NB4 (cell line): ENCODE measurements around the gene XXYLT1.
A peak's percentile ranks its signal among the peaks of the same experiment; 100 is the strongest.

Experiments
- DNase-seq: peaks from one replicate; pipeline ENCODE4 v3.0.0; 2010; ENCODE audit warnings: low read depth
- H3K4me3 ChIP-seq: one replicate; pipeline ENCODE4 v1.5.1; 2011; ENCODE audit warnings: mild to moderate bottlenecking, low read depth, low read length, moderate library complexity
- MAX ChIP-seq: IDR thresholded peaks from 2 replicates; pipeline ENCODE4 v1.6.1; 2011; ENCODE audit warnings: low read depth, low read length
- MYC ChIP-seq: IDR thresholded peaks from 2 replicates; pipeline ENCODE4 v1.6.1; 2011; ENCODE audit warnings: low read depth, low read length
- POLR2A ChIP-seq: IDR thresholded peaks from 2 replicates; pipeline ENCODE4 v1.6.1; 2011; ENCODE audit warnings: mild to moderate bottlenecking; ENCODE audit not compliant: insufficient read length; ENCODE audit errors: extremely low read depth
- TF ChIP-seq, protein P1 (sequence below): IDR thresholded peaks from one replicate; pipeline ENCODE4 v1.5.1; 2012; ENCODE audit warnings: low read depth, low read length

XXYLT1 gene

DNA sequence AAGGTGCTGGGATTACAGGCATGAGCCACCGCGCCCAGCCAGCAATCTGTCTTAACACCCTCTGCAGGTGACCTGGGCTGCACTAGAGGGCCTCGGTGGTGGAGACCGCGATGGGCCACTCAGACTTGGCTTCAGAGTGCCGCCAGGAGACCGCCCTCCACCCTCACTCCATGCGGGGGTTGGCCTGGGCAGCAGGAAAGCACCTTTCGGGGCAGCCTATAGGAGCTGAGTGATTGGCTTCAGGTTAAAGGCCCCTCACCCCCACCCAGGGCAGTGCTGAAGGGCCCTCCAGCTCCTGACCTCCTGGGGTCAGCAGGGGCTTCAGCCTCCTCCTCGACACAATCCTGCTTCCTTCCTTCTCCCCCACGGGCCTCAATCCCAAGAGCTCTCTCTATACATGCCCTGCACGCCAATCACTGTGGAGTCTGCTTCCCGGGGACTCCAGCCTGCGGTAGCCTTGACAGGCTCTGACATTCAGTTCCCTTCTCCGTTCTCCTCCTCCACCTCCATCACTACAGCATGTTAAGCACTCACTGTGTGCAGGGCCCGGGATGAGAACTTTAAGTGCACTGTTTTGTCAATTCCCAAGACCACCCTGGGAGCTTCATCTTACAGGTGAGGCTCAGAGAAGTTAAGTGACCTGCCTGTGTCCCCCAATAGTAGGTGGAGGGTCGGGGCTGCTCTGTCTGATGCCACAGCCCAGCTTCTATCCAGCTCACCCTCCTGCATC is 225.3 kb downstream of the XXYLT1 start:
- no peak for DNase-seq
- H3K4me3 ChIP-seq, result no peak overlapping the region
- TF ChIP-seq MYC, result no peak
- TF ChIP-seq, protein P1, sequence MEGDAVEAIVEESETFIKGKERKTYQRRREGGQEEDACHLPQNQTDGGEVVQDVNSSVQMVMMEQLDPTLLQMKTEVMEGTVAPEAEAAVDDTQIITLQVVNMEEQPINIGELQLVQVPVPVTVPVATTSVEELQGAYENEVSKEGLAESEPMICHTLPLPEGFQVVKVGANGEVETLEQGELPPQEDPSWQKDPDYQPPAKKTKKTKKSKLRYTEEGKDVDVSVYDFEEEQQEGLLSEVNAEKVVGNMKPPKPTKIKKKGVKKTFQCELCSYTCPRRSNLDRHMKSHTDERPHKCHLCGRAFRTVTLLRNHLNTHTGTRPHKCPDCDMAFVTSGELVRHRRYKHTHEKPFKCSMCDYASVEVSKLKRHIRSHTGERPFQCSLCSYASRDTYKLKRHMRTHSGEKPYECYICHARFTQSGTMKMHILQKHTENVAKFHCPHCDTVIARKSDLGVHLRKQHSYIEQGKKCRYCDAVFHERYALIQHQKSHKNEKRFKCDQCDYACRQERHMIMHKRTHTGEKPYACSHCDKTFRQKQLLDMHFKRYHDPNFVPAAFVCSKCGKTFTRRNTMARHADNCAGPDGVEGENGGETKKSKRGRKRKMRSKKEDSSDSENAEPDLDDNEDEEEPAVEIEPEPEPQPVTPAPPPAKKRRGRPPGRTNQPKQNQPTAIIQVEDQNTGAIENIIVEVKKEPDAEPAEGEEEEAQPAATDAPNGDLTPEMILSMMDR, result no peak

DNA sequence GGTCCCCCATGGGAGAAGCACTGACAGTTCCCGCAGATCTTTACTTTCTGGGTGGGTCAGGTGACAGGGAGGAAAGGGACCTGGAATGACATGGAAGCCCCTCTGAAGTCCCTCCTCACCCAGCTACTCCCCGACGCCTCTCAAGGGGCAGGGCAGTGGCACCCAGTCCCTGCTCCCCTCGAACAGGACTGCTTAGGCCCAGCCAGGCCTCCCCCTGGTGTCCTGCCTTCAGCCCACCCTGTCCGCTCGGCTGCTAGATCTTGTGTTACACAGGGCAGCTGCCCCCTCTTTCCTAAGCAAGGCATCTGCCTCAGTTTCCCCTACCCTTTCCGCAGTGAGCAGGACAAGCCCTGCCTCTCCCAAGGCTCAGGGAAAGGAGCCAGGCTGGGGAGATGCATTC is 226.5 kb downstream of the XXYLT1 start:
- DNase-seq, result no peak
- TF ChIP-seq, protein P1, result no peak
- TF ChIP-seq MAX (no peak), MYC (no peak)
- no peak overlapping the region for H3K4me3 ChIP-seq

DNA sequence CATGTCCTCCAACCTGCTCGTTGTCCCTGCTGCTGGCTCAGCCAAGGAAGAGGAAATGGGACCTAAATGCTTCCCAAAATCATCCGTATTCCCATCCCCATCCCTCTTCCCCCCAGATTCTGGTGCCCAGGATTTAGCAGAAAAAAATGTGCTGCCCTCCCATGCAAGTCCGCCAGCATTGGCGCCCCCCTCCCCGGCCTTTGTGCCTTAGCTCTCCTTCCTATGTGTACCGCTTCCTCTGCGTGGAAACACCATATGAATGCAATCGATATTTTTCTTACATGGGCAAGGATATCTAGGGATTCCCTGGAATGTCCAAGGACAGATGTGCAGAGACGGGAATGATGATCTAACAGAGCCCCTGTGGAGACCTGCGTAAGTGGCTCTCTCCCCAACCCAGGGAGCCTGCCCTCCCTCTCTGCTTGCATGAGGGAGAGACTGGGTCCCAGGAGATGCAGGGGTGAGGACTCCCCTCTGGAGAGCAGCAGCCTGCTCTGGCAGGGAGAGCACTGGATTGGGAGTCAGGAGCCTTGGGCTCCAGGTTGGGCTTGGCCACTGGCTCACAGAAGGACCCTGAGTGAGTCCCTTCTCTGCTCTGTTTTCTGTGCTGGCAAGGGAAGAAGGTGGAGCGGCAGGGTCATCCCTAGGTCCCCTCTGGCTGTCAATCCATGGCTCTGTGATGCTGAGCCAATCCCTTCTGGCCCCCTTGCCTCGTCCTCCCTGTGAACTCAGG is 227.2 kb downstream of the XXYLT1 start:
- H3K4me3 ChIP-seq, result no peak overlapping the region
- TF ChIP-seq POLR2A, result no peak
- TF ChIP-seq, protein P1, result no peak
- no peak for TF ChIP-seq MAX
- no peak for DNase-seq

GRCh38 chr3:195042743-195043606 is 228.0 kb downstream of the XXYLT1 start:
- no peak for DNase-seq
- TF ChIP-seq, protein P1, result no peak
- TF ChIP-seq MAX (no peak), MYC (no peak), POLR2A (no peak)
- no peak overlapping the region for H3K4me3 ChIP-seq

GRCh38 chr3:195041871-195042742 is 228.9 kb downstream of the XXYLT1 start:
- peak; percentile 36 for DNase-seq
- TF ChIP-seq MAX, result no peak
- no peak for TF ChIP-seq POLR2A
- TF ChIP-seq, protein P1, result no peak
- TF ChIP-seq MYC, result no peak
- no peak overlapping the region for H3K4me3 ChIP-seq
